ENCODE results near the gene USP49.

Gene USP49

GRCh38 chr6:41756354-41756753, 138.8 kb downstream of the USP49 start:
- DNase-seq = no peak

DNA sequence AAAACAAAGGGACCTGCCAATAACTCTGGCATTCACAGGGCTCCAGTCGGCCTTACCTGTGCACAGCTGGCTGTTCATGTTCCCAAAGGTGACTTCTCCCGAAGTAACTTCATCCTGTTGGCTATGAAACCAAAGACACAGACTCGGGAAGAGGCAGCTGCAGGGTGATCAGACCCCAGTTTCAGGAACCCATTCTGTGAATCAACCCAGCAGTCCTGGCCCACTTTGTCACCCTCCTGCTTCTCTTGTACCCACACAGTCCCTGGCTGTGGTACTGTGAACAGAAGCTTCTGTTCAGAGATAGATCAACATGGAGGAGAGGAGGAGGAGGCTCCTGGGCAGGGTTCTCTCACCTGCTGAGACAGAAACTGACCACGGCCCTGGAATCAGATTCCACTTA, 139.3 kb downstream of the USP49 start:
- no peak for DNase-seq

DNA sequence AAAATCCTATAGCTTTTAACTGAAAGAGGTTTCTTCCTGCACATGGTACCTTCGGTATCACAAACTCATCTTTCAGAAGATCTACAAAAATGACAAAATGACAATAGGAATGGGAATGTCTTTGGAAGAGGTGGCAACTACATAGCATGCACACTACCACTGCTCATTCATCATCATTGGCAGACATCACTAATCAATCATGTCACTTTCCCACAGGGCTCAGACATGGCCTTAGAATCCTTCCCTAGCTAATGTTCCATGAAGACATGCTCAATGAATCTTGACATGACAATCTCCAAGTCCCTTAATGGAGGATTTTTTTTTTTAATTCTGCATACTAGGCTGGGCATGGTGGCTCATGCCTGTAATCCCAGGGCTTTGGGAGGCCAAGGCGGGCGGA, 144.8 kb downstream of the USP49 start:
- no peak for DNase-seq

GRCh38 chr6:41748542-41748941, 146.6 kb downstream of the USP49 start:
- DNase-seq = no peak

DNA sequence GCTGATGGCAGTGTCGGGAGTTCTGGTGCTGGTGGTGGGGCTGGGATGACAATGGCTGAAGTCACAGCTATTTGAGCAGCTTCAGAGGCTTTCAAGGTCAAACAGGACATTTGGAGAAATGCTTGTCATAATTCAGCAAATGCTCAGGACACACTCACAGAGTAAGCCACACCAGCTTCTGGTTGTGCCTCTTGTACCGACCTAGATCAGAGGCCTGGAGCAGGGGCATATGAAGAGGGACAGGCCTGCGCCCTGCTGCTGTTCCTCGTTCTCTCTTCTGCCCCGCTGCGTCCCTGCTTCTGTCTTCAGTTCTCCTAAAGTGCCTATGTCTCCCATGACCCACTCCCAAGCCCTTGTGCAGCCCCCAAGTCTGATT, 147.1 kb downstream of the USP49 start:
- no peak for DNase-seq

- no peak for DNase-seq
Measured at GRCh38 chr6:41747256-41748101, 147.7 kb downstream of the USP49 start, which contains the start of gene PGC. Gene PGC, minus strand, starts transcription at chr6:41747397. Its CDS starts 63 bp downstream, at chr6:41747334.

GRCh38 chr6:41746107-41746506, 149.1 kb downstream of the USP49 start:
- no peak for DNase-seq

GRCh38 chr6:41744236-41744787, 150.9 kb downstream of the USP49 start:
- DNase-seq = no peak

DNA sequence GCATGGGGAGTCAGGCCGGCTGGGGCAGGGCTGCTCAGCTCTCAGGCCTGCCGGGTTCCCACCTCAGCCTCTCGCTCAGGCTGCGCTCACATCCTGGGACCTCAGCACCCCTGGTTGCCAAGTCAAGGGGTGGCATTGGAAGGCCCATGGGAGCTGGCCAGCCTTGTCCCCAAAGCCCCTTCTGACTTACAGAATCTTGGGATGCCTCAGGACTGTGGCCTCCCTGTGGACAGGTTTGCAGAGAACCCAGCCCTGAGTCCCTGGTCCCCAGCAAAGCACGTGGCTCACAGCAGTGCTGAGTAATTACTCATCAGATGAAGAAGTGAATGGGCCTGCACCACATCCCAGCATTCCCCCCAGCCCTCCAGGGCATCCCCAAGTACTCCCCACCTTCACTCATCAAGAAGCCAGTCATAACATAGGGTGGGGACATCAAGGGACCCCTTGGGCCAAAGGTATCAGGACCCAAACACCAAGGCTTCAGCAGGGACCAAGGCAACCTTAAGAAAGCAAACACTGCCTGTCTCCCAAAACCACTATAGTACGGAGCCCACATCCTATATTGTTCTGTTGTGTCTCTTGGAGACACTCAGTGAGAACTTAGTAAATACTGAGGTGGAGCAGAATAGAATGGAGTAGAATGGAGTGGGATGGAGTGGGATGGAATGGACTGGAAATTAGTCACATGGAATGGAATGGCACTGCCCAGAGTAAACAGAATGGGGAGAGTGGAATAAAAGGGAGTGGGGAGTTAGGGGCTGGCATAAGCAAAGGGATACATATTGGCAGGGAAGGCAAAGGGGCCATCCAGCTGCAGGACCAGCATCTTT, 151.6 kb downstream of the USP49 start:
- DNase-seq = no peak

GRCh38 chr6:41741625-41742490, 153.3 kb downstream of the USP49 start:
- no peak for DNase-seq

DNA sequence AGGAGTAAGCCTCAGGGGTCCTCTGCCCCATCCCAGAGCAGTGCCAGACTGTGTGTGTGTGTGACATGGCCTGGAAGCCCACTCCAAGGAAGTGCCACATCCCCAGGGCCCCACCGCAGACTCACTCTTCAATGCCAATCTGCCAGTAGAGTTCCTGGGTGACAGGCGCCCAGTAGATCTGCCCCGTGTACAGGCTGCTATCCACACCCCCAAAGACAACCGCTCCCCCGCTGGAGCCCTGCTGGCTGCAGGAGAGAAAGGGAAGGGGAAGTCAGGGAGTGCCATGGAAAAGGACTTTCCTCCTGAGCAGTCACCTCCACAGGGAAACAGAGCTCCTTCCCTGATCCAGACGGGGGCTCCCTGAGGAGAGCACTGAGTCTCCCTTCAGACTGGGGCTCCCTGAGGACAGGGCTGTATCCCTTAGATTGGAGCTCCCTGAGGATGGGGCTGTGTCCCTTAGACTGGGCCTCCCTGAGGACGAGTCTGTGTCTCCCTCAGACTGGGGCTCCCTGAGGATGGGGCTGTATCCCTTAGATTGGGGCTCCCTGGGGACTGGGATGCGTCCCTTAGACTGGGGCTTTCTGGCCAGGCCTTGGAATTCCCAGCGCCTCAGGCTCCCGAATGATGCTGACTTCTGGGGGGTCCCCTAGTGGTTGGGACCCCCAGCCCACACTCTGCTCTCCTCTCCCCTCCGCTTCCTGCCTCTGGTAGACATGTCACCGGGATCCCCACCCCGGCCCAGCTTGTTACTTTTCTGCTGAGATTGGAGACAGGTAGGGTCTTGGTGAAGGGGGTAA, 154.6 kb downstream of the USP49 start:
- no peak for DNase-seq

Data from fibroblast of skin of back (primary cell).